ENCODE data around the gene CD9.
"Not testable (repeated sequence)": the region's sequence is repeated elsewhere in the genome, so short reads cannot be mapped to it uniquely, and the experiment has no call there.

CD9 gene

DNA sequence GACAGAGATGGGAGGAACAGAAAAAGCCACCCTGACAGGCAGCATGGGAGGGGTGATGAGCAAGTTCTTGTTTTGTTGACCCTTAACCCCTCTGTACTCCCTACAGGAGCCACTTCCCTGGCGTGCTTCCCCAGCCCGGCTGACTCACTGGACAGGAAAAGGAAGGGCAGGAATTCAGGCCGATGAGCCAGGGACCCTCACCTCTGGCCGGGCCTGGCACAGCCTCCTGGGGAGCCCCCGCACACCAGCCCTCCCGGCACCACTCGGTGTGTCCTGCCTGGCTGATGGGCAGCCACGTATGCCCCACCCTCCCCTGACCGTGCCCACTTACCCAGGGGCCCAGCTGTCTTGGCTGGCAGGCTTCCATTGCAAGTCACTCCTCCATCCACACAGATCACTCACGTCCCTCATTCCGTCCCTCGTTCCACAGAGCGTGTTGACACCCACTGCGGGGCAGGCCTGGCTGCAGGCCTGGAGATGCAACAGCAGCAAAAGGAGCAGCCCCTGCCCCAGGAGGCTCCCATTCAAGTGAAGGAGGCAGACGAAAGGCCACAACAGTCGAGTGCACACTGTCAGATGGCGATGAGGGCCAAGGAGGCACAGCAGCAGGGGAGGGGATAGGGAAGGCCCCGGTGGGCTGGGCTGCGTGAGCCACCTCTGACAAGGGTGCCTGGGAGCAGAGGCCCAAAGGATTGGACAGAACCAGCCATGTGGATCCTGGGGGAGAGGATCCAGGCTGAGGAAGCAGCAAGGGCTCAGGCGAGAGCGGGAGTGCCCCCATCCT is 19.7 kb upstream of the CD9 start:
- DNase-seq (ENCODE audit: low spot score) = peak; percentile 74

DNA sequence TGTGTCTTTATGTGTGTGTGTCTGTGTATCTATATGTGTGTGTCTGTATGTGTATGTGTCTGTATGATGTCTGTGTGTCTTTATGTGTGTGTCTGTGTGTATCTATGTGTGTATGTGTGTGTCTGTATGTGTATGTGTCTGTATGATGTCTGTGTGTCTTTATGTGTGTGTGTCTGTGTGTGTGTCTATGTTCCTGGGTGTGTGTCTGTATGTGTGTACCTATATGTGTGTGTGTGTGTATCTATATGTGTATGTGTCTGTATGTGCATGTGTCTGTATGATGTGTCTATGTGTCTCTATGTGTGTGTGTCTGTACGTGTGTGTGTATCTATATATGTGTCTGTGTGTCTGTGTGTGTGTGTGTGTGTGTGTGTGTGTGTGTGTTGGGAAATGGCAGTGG is 19.0 kb upstream of the CD9 start:
- no peak for DNase-seq (ENCODE audit: low spot score)

DNA sequence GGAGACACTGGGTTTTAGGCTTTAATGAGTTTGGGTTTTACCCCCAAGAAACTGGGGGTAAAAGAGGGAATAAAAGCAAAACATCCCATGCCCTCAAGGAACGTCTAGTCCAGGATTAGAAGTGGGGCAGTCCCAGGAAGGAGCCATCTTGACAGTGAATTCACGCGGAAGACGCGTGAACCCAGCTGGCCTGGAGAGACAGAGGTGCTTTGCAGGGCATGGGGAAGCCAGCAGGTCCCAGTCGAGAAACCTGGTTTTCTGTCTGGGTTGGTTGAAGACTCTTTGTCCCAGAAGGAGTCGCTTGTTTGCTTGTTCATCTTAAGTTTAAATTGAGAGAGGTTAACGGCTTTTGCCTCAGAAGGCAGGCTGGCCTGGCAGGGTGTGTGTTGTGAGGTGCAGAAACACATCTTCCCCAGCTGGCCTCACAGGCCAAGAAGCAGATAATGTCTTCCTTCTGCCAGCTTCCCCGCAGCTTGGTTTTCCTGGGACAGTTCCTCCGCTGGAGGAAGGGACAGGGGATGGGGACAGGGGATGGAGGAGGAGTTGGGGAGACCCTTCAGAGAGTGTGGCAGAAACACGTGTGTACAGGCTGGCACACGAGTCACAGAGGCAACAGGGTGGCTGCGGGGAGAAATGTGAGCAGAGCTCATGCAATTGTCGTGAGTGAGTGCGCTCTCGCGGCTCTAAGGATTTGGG is 18.5 kb upstream of the CD9 start:
- no peak for DNase-seq (ENCODE audit: low spot score)

DNA sequence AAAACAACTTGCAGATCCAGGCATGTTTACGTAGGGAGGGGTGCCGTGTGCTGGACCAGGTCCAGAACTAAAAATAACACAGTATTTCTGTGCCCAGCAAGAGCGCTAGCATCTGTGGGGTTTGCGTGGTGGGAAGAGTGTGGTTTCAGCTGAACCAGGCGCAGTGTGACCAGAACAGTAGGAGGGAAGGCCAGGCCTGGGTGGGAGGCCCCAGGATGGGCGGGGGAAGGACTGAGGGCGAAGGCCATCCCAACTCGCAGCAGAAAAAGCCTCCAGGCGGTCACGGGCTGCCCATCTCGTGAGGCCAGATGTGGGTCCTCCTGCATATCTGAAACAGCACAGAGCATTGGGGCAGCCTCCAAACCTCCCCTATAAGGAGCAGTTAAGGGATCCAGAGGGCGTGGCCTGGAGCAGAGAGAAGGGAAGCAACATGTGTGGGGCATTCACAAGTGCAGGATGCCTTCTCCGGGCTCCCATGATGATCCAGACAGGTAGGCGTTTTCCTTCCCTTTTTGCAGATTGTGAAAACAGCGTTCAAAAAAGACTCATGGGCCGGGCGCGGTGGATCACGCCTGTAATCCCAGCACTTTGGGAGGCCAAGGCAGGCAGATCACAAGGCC is 17.8 kb upstream of the CD9 start:
- peak; percentile 74 for DNase-seq (ENCODE audit: low spot score)

DNA sequence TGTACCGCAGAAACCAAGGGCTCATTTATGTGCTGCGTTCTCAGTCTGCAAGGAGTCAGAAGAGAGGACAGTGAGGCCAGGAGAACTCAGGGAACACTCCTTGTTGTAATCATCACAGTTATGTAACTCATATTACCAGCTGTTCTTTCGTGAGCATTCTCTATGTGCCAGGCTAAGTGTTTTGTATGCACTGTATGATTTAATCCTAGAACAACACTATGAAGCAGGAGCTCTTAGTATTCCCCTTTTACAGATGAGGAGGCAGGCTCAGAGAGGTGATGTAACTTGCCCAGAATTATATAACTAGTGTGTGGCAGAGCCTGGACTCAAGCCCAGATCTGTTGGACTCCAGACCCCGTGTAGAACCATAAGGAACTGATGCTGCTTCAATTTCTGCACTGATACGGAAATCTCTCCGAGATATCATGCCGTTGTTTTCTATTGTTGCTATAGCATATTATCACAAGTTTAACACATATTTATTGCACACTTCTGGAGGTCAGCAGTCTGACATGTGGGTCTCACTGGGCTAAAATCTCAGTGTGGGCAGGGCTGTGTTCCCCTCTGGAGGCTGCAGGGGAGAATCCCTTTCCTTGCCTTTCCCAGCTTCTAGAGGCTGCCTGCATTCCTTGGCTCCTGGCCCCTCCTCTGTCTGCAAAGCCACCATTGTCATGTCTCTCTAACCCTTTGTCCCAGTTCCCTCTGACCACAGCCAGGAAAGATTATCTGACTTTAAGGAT is 16.3 kb upstream of the CD9 start:
- DNase-seq (ENCODE audit: low spot score) = no peak

DNA sequence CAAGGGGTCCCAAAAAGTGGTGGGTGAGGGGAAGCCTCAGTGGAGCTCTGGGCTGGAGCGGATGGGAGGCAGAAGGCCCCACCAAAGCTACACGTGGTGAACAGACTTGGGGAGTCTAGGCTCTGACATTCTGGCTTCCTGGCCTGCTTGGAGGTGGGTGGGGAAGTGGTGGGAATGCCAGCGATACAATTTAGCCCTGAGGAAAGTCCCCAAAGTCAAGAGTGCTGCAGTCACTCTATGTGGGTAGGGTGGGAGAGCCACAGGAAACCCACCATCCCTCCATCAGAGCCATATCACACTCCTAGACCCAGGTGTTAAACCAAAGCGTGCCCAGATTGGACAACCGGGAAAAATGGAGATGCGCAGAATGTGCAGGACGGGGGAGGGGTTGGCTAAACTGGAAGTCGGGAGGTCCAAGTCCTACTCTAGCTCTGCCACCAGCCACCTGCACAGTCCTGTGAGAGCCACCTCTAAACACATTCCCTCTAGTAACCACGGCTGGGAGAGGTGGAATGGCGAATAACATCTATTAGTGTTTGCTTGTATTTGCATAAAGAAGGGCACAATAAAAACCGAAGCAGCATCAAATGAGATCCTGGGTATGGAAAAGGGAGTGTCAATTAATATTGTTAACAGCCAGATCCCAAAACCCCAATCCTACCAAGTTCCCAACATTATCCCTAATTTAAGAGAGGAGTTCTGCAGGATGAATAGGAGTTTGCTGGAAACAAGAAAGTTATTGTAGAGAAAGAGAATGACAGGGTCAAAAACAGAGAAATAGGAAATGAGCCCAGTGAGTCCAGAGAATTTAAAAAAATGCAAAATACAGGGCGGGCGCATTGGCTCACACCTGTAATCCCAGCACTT is 14.0 kb upstream of the CD9 start:
- DNase-seq (ENCODE audit: low spot score) = no peak

DNA sequence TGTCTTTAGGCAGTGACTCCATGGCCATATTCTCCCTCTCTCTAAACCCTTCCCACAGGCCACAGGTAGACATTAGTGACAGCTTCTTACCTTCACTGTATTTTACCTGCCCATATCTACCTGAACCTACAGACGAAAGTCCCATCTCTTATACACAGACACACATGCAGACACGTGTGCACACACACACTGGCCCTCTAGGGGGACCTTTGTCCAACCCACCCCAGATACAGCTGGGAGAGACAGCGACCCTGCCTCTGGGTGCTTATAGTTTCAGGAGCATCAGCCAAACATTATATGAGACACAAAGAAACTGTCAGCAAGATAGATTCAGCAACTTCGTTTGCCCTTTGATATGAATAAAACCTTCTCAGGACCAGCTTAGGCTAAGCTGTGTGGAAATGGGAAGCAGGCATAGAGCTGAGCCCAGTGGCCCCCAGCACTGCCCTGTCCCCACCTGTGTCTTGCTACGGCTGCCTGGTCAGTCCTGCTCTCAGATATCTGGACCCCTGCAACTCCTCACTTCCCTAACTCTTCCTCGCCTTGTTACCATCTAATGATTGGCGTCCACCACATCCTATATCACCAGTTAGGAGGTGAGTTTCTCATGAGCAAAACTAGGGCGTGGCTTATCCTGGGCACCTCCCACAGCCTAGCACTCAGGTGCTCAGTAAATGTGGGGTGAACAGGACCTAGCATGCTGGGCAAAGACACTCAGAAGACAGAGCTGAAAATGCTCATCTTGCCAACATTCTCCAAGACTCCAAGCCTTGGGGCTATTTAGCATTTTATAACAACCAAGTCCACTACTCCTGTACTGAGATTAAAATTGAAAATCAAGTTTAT is 12.0 kb upstream of the CD9 start:
- no peak for DNase-seq (ENCODE audit: low spot score)

DNA sequence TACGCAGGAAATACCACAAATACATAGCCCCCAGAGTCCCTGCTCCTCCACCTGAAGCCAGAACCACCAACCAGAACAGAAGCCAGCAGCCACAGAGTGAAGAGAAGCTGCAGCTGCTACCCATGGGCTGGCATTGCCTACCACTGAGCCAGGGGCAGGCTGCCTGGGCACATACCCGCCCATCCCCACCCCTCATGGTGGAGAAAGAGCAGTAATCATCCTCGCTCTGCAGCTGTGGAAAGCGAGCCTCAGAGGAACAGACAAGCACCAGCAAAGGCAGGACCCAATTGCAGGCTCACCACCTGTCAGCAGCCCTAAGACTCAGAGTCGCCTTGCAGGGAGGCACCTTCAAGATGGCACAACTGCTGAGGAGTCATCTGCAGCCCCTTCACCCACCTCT is 11.2 kb upstream of the CD9 start:
- DNase-seq (ENCODE audit: low spot score) = no peak

DNA sequence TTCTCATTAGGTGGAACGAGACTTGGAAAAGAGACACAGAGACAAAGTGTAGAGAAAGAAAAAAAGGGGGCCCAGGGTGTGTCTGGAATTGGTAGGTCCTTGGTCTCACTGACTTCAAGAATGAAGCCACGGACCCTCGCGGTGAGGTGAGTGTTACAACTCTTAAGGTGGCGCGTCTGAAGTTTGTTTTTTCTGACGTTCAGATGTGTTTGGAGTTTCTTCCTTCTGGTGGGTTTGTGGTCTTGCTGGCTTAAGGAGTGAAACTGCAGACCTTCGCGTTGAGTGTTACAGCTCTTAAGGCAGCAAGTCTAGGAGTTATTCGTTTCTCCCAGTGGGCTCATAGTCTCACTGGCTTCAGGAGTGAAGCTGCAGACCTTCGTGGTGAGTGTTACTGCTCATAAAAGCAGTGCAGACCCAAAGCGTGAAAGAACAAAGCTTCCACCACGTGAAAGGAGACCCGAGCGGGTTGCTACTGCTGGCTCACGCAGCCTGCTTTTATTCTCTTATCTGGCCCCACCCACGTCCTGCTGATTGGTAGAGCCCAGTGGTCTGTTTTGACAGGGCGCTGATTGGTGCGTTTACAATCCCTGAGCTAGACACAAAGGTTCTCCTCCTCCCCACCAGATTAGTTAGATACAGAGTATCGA is 10.1 kb upstream of the CD9 start:
- not testable (repeated sequence) for DNase-seq (ENCODE audit: low spot score)

DNA sequence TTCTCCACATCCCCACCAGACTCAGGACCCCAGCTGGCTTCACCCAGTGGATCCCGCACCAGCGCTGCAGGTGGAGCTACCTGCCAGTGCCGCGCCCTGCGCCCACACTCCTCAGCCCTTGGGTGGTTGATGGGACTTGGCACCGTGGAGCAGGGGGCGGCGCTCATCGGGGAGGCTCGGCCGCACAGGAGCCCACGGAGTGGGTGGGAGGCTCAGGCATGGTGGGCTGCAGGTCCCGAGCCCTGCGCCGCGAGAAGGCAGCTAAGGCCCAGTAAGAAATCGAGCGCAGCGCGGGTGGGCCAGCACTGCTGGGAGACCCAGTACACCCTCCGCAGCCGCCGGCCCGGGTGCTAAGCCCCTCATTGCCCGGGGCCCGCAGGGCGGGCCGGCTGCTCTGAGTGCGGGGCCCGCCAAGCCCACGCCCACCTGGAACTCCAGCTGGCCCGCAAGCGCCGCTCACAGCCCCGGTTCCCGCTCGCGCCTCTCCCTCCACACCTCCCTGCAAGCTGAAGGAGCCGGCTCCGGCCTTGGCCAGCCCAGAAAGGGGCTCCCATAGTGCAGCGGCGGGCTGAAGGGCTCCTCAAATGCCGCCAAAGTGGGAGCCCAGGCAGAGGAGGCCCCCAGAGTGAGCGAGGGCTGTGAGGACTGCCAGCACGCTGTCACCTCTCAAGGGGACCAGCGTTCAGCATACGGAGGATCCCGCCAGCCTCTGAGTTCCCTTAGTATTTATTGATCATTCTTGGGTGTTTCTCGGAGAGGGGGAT is 9.3 kb upstream of the CD9 start:
- DNase-seq (ENCODE audit: low spot score) = not testable (repeated sequence)

DNA sequence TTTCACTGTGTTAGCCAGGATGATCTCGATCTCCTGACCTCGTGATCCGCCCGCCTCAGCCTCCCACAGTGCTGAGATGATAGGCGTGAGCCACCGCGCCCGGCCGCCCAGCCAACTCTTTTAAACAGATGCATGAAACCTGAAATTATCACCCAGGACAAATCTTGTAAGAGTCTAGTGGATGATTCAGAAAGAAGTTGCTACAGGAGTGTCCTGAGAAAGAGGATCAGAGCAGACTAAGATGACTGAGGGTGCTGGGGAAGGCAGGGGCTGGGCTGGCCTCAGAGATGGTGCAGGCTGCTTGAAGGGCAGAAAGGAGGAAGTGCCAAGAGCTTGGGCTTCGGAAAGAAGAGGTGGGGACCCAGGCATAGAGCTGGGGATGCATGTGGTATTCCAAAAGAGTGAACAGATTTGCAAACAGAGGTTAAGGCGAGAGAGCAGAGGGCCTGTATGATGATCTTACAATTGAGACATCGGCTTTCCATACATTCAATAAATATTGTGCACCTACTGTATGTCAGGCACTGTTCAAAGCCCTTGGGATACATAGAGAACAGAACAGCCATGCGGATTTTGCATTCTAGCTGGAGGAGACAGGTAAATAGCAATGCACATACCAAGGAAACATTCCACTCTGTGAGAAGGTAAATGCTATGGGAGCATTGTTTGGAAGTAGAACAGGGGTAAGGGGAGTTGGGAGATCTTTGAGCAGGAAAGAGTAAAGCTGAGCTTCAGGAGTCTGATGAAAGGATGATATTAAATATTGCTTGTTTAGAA is 7.4 kb upstream of the CD9 start:
- no peak for DNase-seq (ENCODE audit: low spot score)

DNA sequence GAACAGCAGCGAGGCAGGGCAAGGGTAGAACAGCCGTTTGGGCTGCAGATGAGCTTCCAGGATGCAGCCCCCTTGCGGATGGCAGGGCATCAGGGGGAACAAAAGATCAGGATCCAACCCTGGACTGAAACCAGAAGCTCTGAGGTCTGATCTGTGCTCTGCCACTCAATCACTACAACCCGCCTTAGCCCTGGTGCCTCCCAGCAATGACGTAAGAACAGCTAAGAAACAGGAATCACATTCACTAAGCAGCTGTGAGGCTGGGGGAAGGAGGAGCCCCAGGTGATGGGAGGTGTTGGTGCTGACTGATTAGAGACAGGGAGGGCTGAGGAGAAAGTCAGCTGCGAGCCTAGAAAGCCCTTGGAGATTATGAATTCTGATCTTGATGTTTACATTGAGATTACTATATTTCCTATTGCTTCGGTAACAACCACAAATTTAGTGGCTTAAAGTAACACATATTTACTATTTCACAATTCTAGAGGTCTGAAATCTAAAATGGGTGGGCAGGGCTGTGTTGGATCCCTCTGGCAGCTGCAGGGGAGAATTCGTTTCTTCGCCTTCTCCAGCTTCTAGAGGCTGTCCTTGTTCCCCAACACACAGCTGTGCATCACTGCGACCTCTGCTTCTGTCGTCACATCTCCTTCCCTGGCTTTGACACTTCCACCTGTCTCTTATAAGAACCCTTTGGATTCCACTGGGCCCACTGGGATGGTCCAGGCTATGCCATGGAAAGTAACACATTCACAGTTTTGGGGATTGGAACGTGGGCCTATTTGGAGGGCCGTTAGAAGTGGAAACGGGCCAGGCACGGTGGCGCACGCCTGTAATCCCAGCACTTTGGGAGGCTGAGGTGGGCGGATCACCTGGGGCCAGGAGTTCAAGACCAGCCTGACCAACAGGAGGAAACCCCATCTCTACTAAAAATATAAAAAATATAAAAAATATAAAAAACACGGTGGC is 6.1 kb upstream of the CD9 start:
- DNase-seq (ENCODE audit: low spot score) = no peak

DNA sequence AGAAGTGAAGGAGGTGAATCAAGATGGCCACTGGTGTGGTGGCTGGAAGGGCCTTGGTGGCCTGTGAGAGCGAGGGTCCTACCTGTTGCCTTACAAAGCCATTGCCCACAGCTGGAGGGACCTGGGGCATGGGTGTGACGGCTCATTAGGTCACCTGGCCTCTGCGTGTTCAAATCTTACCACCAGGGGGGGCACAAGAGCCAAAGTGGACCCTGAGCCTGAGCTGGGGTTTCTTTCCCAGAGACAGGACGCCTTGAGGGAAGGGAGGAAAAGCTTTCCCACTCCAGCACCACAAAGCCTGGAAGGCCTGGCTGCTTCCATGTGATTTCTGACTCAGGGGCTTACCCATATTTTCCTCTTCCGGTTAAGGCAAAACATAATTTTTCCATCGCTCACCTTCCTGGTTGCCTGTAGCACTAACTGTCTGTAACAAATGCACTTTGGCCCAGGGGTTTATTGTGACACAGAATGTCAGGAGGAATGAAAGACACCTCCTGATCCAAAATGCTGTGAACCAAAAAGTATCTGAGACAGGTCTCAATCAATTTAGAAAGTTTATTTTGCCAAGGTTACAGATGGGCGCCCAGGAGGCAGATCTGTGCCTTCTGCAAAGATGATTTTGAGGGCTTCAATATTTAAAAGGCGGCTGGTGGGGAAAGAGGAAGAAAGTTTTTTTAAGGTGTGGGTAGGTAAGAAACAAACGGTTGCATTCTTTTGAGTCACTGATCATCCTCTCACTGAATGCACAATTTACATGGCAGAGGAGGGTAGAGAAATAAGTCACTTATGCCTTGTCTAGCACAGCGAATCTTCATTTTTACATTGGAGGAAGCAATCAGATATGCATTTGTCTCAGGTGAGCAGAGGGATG is 4.3 kb upstream of the CD9 start:
- DNase-seq (ENCODE audit: low spot score) = peak; percentile 94

DNA sequence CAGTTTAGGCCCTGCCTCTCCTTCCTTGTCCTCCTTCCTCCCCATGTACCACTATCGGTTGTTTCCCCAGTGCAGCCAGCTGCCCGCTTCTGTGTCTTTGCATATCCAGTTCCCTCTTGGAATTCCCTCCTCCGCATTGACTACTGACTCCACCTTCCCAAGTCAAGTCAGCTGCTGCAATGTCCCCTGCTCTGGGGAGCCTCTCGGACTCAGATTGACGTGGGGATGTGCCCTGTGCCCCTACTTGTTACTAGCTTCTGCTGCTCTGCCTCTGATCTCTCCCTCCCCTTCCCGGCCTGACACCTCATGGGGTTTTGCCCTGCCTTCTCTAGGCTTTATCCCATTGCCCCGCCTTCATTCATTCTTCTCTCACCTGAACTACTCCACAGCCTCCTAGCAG is 2.1 kb upstream of the CD9 start:
- no peak for DNase-seq (ENCODE audit: low spot score)

DNA sequence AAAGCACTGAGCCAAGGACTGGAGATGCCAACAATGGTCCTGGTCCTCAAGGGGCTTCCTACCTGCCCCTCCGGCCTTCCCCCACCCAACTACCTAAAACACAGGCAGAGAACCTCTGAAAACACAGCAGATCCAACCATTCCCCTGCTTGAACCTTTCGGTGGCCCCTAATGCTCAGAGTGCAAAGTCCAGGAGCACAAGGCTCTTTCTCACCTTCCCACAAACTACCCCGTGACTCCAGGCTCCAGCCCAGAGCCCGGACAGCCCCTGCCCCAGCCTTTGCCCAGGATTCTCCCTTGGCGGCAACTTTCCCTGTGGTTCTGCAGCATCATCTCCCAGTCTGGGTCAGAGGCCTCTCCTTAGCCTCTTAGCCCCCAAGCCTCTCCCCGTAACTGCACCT is 1.6 kb upstream of the CD9 start:
- DNase-seq (ENCODE audit: low spot score) = no peak

DNA sequence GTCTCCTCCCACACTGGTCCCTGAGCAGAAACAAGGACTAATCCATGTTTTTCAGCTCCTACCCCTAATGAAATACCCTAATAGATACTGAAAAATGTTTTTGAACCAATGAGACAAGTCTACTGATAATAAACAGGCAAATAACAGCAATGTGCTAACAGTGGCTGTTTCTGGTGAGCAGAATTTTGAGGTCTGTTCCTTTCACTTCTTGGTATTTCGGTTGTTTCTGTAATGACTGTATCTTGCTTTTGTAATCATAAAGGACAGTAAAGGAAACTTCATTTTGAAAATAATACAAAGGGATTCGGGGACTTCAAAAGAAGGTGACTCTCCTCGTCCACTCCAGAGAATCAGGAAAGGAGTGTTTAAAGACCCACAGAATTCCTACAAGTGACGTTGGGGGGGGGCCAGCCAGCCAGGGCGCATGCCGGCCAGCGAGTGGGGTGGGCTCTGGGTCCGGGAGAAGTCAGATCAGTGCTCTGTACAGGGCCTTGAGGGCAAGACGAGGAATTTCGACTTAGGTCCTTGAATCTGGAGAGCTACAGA is 1.1 kb upstream of the CD9 start:
- DNase-seq (ENCODE audit: low spot score) = no peak
